GM18873 (cell line): ENCODE data around the gene MGLL.

Source experiments
- ATAC-seq: cut with Tn5 transposase; IDR thresholded peaks from one replicate; pipeline ENCODE4 v1.9.1; 2021; ENCODE audit warnings: mild to moderate bottlenecking, moderate library complexity, moderate number of reproducible peaks; ENCODE audit not compliant: unreplicated experiment, low FRiP score

MGLL gene

DNA sequence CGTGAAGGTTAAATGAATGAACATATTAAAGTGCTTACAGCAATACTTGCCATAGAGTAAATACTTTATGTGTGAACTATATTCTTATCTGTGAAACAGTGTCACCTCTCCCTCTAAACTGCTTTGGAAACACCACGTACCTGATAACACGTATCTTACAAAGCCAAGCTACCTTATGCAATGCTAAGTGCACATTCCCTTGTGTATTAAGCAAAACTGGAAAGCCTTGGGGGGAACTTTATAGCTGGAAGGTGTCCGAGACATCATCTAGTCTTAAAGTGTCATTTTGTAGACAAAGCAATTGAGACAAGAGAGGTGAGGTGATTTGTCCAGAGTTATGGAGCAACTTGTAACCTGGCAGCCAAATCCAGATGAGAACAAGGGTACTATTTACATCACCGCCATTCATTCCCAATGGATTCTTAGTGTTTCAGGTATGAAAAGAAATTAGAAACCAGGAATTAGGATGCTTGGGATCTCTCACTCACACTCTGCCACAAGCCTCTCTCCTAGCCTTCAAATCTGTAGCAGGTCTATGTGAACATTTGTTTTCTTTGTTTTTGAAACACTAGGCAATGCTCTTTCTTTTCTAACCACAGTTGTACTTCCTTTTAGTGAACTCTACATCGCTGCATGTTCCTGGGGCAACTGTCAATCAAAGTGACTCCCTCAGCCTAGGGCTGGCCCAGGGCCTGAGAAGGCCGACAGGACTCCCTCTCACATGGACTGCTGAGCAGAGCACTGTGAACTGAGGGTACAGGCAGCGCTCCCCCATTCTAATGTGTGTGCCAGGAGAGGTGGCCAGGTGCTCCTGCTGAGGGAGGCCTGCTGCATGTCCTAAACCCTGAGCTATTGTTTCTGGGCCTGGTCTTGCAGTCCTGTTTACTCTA lies 13.9 kb upstream of the MGLL start:
- ATAC-seq, result peak; percentile 74

DNA sequence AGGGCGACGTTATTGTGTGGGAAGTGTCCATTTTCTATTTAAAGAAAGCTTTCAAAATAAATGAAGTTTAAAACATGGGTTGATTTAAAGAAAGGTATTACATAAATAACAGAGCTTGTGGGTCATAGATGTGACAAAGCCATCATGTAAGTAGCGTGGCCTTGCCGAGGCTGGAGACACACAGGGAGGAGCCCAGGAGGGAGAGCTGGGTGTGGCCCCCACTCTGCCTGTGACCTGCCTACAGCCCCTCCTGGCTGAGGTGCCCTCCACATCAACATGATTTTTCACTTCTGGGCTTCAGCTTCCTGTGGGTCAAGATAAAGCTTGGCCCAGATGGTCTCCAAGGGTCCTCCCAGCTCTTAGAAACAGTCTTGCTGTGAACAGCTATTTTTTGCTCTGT lies 12.5 kb upstream of the MGLL start:
- ATAC-seq, result no peak

DNA sequence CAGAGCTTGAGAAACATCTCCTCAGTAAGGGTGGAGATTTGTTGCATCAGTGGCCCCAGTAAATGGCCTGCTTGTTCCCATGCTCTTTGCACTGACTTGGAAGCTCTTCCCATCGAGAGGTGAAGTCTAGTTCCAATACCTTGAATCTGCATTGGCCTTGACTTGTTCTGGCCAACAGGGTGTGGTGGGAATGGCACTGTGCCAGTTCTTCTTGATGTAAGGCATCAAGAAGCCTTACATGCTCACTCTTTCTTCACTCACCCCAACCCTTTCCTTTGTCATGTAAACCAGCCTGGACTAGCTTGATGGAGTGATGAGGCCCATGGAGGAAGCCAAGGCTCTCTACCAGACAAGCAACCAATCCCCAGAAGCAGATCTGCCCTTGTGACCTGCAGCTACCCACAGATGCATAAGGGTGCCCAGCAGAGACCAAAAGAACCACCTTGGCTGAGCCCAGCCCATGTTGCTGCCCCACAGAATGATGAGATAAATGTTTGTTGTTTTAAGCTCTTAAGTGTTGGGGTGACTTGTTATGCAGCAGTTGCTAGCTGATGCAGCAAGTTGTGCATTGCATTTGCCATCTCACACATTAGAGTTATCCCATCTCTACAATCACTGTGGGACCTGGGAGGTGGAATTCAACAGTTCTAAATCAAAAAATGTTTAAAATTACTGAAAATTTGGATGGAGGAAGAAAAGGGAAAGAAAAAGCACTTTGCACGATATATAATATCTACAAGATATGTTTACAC lies 11.1 kb upstream of the MGLL start:
- ATAC-seq, result no peak

DNA sequence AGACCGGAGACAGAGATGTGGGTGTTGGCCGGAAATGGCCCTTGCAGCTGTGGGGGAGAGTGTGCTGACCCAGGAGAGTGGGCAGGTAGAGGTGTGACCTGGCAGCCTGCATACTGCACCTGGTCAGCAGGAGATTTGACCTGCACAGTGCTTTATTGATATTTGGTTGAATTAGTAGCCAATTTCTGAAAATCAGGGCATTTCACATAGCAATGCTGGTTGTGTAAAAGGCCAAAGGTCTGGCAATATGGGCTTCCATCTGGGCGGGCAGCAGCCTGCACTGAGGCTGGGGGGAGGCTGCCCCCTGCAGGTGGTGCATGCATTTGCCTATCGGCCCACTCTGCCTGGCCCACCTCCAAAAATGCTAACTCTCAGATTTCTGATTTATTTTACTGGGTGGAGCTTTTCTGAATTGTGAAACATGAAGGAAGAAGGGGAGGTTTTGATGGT lies 9.4 kb upstream of the MGLL start:
- no peak for ATAC-seq

DNA sequence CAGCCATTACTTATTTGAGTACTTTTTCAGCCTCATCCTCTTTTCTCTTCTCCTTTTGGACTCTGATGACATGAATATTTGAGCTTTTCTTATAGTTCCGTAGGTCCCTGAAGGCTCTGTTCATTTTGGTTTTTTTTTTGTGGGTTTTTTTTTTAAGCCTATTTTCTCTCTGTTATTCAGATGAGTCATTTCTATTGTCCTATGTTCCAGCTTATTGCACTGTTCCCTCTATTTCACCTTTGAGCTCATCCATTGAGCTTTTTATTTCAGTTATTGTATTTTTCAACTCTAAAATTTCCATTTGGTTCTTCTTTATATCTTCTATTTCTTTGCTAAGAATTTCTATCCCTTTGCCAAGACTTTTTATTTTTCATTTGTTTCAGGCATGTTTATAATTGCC lies 7.2 kb upstream of the MGLL start:
- ATAC-seq, result no peak

DNA sequence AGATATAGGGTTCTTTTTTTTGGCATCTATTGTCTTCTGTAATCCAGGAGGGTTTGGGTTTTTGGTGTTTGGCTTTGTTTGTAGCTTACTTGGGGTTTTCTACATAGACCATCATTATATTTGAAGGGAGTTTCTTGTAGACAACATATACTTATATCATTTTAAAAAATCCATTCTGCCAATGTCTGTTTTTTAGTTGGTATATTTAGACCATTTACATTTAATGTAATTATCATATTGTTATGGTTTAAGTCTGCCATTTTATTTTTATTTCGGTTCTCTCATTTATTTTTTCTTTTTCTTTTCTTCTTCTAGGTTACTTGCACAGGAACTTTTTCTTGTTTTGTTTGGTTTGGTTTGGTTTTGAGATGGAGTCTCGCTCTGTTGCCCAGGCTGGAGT lies 5.5 kb upstream of the MGLL start:
- ATAC-seq, result no peak

DNA sequence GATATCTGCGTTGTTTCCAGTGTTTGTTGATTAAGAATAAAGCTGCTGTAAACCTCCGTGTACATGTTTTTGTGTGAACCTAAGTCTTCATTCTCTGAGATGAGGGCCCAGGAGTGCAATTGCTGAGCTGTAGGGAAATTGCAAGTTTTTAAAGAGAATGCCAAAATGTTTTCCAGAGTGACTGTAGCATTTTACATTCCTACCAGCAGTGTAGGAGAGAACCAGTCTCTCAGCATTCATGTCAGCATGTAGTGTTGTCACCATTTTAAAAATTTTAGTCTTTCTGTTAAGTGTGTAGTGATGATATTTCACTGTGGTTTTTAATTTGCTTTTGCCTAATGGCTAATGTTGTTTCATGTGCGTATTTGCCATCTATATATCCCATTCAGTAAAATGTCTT lies 3.4 kb upstream of the MGLL start:
- ATAC-seq, result no peak

DNA sequence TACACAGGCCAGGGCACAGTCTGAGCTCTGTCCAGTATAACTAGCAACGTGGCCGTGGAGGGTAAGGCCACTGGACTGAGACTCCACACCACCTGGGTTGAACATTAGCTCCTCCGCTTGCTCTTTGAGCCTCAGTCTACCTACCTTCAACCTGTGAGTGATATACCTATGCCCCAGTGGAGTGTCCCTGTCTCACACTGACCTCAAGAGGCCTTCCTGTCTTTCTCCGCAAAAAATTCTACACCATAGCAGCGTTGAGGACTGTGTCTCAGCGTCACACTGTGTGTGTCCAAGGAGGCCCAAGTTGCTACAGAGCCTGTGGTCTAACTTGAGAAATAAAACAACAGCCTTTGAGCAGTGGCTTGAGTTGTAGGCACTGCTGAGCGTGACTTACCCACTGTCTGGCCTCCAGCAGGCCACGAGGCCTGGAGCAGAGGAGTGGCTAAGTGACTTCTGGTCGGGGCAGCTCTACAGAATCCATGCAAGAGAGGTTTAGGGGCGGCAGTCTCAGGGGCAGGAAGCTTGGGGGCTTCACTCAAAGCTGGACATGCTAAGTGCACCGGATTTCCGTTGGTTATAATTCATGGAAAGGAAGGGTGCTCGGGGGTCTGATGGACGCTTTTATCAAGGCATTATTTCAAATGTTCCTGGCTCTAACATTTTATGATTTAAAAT lies 2.0 kb upstream of the MGLL start:
- ATAC-seq, result no peak

DNA sequence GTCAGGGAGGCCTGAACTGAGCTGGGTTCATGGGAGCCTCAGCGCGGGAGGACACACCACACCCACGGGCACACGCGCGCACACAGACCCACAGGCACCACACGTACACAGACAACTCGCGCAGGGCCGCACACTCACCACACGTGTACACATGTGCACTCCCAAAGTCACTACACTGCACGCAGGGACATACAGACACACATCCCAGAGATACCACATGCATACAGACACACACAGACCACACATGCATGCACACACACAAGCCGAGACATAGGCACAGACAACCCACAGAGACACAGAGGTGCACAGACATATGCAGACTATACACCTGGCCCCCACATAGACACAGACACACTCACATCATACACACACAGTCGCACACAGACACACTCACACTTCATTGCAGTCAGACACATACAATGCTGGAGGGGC lies 1.1 kb upstream of the MGLL start:
- ATAC-seq, result no peak

DNA sequence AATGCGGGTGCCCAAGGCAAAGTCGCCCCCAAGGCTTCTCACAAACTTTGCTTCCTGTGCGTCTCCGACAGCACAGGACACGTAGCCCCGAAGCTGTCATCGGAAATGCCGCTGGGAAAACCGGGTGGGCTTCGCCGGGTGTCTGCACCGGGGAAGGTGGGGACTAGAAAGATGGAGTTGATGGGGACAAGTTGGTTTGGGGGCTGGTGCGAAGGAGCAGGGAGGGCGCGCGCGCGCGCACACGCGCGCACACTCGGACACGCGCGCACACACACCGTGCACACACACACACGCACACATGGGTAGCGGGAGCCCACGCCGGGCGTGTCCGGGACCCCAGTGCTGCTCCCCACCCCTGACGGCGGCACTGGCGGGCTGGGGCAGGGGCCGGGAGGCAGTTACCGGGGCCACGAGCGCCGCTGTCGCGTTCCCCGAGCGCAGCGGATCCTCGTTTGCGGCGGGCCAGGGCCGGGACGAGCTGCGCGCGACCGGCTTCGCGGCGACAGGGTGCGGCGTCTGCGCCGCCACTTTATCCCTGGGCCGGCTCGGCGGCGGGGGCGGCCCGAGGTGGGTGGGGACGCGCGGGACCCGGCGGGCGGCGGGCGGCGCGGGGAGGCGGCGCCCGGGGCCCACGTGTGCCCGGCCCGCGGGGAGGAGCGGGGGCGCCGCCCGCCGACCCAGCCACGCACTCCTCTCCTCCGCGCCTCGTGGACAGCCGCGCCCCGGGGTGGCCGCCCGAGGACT lies 539 bp upstream of the MGLL start:
- no peak for ATAC-seq

DNA sequence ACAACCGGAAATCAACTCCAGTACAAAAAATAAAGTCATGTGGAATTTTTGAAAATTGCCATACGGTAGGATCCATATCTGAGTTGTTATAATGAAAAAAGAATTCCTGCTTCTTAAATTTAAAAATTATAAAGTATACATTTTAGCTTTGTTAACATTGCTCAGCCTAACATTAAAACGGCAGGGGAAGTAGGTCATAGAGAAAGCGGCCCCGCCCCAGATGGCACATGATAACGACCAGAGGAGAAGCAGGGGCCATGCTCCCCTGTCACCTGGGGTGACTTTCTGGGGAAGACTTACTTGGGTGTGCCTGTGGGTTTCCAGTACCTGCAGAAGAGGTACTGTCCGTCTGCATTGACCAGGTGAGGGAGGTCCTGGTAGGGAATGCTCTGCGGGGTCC lies 921 bp downstream of the MGLL start:
- ATAC-seq, result no peak

DNA sequence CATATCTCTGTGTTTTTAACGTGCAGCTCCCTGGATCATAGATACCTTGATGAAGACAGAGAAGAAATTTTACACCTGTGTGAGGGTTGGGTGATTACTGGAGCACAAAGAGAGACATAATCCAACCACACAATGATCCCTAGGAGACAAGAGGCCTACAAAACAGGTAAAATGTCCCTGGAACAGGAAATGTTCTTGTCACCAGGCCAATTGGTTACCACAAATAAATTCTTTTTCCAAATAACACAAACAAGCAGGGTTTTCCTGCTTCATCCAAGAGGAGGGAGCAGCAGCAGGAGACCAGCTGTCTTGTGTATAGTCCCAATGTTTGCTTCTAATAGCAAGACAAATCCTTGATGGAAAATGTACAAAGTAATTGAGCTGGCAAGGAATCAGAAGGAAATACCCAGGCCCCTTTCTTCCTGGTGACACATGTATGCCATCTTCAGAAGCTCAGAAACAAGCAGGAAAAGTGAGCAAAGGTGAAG lies 1.4 kb downstream of the MGLL start:
- no peak for ATAC-seq

DNA sequence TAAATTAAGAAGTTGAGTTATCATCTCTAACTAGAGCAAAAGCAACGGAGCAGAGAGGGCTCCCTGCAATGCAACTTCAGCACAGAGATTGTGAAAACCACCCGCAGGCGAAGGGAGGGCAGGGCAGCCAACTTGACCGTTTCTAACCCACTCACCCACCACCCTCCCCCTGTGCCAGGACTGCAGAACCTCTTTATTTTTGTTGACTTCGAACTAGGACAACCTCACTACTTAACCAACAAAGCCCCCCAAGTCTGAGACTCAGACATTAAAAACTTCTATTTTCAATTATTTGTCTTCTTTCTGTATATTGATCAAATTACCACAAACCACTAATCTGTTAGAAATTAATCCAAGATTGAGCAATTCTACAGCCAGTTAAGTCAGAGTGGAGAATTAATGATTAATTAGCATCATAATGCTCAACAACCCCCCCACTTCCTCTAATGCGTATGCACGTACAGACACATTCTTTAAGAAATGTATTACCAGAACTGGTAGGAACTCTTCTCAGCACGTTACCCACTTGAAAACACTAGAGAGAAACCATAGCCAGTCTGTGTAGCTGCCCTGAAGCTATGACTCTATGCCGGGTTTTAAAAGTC lies 2.0 kb downstream of the MGLL start:
- no peak for ATAC-seq

DNA sequence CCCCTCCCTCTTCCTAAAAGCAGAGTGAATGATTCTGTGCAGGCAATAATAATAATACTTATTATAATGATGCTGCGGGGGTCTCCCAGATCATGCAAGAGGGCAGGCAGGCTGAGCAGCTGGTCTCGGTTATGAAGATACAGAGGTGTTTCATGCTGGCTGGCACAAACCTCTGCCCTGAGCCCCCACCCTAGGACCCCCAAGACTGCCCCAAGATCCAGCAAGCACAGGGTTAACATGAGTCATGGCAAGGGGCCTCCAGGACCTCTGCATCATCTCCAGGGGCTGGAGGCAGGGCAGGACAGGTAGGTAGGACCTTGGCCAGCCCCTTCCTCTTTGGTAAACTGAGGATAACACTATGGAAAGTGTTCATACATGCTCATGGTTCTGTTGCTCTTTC lies 2.7 kb downstream of the MGLL start:
- ATAC-seq, result no peak

DNA sequence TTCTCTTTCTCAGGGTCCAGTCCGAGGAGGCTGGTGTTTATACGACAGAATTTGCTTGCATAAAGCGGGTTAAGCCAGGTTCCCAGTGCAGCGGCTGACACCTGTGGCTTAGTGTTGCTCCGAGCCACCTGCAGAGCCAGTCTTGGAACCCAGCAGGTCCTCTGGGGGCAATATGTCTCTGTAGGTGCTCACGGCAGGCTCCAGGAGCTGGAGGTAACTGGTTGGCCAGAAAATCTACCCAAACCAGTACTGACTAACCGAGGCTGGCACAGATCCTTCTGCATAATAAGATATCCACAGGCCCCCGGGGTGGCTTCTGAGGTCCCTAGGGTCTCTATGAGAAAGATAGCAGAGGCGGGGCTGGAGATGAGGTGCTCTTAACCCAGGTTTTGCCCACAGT lies 3.2 kb downstream of the MGLL start:
- ATAC-seq, result no peak

DNA sequence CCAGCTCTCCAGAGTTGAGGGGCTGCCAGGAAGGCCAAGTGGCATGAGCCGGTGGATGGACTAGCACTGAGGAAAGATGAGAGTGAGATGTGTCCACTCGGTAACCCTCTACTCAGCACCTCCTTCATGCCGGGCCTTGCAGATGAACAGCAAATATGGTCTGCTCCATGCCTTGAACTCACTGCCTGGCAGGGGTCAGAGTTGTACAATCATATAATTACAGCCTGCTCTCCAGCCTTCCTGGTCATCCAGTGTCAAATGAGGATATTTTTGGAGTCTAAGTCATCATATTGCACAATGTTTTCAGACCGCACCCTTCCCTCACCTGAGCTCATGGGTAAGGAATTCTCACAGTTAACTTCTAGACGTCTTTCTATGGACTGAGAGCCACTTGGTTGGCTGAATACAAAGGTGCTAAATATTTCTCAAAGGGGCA lies 4.9 kb downstream of the MGLL start:
- ATAC-seq, result no peak

DNA sequence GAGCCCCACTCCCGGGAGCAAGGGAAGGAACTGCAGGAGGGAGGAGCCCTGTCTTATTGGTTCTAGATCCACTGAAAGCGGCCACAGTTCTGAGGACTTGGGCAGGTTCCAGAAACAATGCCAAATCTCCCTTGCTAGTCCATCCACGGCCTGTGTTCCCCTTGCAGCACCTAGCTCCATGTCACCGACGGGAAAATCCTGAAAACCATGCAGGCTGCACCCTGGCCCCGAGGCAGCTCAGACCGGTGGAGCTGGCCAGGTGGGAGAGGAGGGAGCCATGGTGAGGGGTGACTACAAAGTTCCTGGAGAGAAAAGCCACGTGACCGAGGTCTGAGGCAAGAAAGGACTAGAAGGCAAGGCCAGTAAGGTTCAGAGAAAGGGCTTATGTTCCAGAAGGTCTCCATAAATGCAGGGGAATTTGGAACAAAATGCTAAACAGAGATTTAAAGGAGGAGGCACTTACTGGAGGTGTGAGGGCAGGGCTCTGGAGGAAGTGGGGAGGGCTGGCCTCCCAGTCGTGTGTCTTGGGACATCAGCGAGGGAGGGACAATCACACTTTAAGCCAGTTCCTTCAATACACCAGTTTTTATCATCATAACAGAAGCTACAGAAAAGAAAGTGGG lies 5.4 kb downstream of the MGLL start:
- no peak for ATAC-seq

DNA sequence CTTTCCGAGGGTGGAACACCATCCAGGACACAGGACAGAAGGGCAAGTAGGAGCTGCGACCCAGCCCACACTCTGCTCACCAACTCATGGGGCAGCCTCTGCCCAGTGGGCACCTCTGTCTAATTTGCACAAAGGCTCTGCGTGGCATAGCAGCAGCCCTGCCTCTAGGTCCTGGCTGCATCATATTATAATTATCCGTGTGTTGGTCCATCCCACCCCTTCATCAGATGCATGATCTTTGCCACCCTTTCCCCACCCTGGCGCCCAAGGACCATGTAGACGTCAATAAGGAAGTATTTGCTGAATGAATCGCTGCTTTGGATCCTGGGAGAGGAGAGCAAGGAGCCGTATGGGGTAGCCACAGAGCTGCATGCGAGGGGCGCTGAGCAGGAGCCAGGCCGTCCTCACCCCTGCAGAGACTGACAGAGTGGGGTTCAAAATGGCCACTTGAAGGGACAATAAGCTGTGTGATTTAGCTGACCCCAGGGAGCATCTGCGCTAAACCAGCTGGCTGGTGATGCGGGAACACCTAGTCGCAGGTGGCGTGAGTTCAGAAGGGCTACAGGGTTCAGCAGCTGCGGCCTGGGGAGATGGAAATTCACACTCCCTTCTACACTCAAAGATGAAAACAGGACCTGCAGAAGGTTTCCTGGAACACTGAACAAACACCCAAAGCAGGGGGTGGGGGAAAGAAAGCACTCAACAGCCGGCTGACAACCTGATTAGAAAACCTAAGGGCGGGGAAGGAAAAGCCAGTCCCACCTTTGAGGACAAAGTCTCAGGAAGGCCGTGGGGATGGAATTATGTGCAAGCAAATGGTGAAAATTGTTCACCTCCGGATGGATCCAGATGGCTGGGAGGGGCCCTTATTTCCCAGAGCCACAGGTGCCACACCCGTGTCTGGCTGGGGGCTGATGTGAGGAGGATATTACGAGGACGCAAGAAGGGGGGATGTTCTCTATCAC lies 6.4 kb downstream of the MGLL start:
- no peak for ATAC-seq
